ENCODE results near the gene SMIM24.
A peak's percentile ranks its signal among the peaks of the same experiment; 100 is the strongest.
"Not testable (repeated sequence)": the region's sequence is repeated elsewhere in the genome, so short reads cannot be mapped to it uniquely, and the experiment has no call there.

Gene SMIM24

DNA sequence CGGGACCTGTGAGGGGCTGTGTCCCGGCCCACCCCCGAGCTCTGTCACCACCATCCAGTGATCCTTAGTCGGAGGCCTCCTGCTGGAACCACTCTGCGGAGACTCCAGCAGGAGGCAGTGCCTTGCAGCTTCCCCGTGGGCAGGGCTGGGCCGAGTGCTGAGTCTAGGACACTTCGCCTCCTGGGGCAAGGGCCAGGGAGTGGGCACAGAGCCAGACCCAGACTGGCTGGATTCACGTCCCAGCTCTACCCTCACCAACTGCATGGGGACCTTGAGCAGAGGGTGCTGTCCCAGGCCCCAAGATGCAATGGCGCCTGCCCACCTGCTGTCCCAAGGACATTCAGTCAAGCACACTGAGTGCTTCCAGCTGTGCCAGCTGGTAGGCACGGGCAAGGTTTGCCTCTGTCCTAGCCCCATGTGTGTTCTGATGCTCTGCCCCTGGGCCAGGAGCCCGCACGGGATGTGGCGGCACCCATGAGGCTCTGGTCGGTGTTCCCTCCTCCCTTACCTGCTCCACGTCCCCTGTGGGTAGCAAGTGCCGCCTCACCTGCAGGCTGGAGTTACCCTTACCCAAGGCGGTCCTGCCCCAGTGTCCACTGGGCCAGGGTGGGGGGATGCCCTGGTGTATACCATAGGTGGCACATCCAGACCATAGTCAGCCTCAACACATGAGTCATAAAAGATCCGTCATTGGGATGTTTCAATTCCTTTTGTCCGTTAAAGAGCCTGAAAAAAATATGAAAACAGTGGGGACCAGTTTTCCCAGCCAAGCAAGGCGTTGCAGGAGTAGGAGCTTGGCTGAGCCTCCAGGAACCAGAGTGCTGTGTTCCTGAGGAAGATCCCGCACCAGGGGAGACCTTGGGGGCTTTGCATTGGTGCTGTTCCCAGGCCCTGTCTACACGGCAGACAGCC lies 33.2 kb upstream of the SMIM24 start:
- no peak for DNase-seq

- no peak for DNase-seq
These were observed 32.4 kb upstream of the SMIM24 start for GRCh38 chr19:3512562-3513228.

GRCh38 chr19:3511506-3512251 lies 31.4 kb upstream of the SMIM24 start:
- no peak for DNase-seq

- DNase-seq, result no peak
These were observed 30.4 kb upstream of the SMIM24 start for GRCh38 chr19:3510727-3511126.

GRCh38 chr19:3509566-3509989 lies 29.3 kb upstream of the SMIM24 start:
- DNase-seq, result no peak

DNA sequence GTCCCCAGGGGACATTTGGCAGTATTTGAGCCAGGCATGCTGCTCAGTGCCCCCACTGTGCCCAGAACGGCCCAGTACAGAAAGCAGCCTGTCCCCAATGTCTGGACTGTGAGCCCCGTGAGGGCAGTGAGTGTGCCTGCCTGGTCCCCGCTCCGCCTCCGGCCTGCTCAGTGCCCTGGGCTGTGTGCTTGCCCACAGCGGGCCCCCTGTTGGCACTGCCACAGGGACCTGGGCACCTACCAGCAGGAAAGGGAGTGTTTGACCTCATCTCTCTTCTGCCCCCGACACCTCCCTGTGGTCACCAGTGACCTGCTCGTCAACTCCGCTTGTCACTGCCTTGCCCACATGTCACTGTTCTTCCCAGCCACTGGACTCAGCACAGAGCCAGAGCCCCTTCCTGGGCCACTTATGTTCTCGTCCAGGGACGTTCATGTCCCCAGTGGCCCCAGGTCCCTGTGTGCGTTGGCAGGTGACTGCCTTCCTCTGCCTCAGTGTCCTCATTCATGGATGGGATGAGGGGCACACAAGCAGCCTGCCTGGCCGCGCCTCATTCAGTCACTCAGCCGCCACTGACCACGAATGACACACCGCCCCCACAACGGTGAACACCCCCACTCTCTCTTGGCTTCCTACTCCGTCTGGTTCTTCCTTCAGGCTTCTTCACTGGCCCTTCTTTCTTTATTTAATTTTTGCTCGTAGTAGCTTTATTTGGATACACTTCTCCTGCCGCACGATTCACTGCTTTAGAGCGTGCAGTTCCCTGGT lies 28.6 kb upstream of the SMIM24 start:
- DNase-seq, result no peak

GRCh38 chr19:3508121-3508661 lies 27.9 kb upstream of the SMIM24 start:
- not testable (repeated sequence) for DNase-seq

- no peak for DNase-seq
These were observed 27.2 kb upstream of the SMIM24 start for GRCh38 chr19:3507371-3508120.

DNA sequence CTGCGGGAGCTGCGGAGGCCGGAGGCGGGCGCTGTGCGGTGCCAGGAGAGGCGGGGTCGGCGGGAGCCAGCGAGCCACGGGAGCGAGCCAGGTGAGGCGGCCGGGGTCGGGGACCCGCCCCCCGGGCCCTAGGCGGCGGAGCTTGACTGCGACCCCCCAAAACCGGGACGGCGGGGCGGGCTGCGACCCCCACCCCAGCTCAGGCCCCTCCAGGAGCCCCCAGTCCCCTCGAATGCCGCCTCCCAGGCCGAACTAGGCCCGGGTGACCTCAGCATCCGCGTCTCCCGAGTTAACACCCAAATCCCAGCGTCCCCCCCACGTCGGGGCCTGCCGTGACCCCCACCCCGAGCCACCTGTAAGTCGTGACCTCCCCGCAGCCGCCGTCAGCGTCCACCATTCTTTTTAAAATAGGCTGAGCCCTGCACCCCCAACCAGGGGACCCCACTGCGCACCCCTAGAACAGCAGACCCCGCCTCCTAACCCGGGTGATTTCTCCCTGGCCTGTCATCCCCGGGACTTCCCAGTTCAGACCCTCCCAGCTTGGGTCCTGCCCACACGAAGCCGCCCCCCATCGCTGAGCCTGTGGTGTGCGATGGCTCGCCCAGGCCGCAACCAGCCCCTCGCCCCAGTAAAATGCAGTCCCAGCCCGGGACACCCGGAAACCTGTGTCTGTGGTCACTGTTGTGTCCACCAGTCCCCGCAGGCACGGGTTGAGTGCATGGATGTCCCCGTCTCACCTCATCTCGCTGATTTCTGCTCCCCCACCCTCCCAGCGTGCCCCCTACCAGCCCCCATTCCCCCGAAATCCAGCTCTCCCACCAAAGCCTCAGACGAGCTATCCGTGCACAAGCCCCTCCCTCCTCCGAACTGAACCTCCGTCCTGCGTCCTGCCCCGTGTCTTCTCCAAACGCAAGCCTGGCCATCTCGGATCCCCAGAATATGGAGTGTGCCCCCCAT lies 26.3 kb upstream of the SMIM24 start:
- DNase-seq, result no peak

- peak; percentile 98 for DNase-seq
These were observed 25.5 kb upstream of the SMIM24 start, which contains the start of gene FZR1 for GRCh38 chr19:3505598-3506383. TSS of gene FZR1 (plus strand) at chr19:3506311. CDS start at chr19:3522990, 16,679 bp downstream.

DNA sequence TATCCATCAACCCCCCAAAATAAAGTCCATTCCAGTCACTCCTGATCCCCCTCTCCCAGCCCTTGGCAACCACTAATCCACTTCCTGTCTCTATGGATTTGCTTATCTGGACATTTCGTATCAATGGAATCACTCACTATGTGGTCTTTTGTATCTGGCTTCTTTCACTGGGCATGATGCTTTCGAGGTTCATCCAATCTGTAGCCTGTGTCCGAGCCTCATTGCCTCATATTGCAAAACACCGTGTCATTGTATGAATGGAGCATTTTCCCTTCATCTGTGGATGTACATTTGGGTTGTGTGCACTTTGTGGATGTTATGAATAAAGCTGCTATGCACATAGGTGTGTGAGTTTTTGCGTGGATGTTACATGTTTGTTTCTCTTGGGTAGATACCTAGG lies 24.4 kb upstream of the SMIM24 start:
- no peak for DNase-seq

DNA sequence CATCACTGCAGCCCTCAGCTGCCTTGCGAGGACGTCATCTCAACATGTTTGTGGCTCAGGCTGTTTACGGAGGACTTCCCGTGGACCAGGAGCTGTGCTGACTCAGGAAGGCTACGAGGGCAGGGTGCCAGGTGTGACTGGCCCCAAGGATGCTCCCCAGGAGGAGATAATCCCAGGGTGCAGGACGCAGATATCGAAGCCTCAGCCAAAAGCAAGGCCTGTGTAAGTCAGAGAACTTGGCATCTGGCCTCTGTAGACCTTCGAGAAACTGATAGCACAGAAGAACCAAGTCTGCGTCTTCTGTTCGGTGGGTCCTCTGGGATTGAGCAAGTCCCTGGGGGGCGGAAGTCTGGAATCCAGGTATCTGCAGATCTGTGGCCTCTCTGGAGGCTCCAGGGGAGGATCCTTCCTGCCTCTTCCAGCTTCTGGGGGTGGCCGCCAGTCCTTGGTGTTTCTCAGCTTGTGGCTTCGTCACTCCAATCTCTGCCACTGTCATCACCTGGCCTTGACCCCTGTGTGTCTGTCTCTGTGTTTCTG lies 22.8 kb upstream of the SMIM24 start:
- no peak for DNase-seq

DNA sequence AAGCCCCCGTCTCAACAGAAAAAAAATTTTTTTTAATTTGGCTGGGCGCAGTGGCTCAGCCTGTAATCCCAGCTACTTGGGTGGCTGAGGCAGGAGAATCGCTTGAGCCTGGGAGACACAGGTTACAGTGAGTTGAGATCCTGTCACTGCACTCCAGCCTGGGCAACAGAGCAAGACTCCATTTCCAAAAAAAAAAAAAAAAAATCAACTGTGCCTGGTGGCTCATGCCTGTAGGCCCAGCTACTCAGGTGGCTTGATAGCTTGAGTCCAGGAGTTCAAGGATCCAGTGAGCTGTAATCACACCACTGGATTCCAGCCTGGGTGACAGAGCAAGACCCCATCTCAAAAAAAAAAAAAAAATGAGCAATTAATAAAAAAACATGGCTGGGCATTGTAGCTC lies 21.5 kb upstream of the SMIM24 start:
- DNase-seq, result no peak

- peak; percentile 98 for DNase-seq
These were observed 20.2 kb upstream of the SMIM24 start, which contains the start of gene DOHH for GRCh38 chr19:3500429-3501101. TSS of gene DOHH (minus strand) at chr19:3500674. CDS start at chr19:3496814, 3,860 bp downstream.

- DNase-seq, result no peak
These were observed 19.6 kb upstream of the SMIM24 start for GRCh38 chr19:3499738-3500428.

GRCh38 chr19:3497757-3498520 lies 17.6 kb upstream of the SMIM24 start:
- no peak for DNase-seq

Data from NCI-H2171 treated with DMSO at 0.1 percent for 48 hours (cell line).